Natural killer cell (primary cell): Measurements from ENCODE around the gene MEF2A. TPM values are rescaled to one million over a fixed set of nuclear protein-coding genes. Genes with fewer than 3 reads are reported as not detected.

ENCODE experiments used
- ATAC-seq, 3 donors: fragments of 150-1000 bp in 2 of 3; fragments of 200-7000 bp in 1 of 3; cut with Tn5 transposase; 1 replicate in 1 of 3; 2 replicates in 2 of 3; pipeline ENCODE4 v1.10.0; 2021; ENCODE audit warnings: mild to moderate bottlenecking in 2 of 3, moderate library complexity in 2 of 3
- DNase-seq, 2 donors: peaks; one replicate each; pipeline versions ENCODE4 v3.0.0 to v3.0.0-alpha.2; 2013 to 2021; ENCODE audit warnings: mixed read lengths in 1 of 2
- H3K27ac ChIP-seq: one replicate; pipeline ENCODE4 v1.5.1; 2013; ENCODE audit warnings: mild to moderate bottlenecking, low read length
- H3K27me3 ChIP-seq: one replicate; pipeline ENCODE4 v1.6.1; 2013; ENCODE audit warnings: low read length; ENCODE audit not compliant: control insufficient read depth, insufficient read depth
- H3K36me3 ChIP-seq: one replicate; pipeline ENCODE4 v1.6.1; 2013; ENCODE audit warnings: low read length; ENCODE audit not compliant: control insufficient read depth, insufficient read depth
- H3K4me1 ChIP-seq: one replicate; pipeline ENCODE4 v1.6.1; 2013; ENCODE audit warnings: low read length; ENCODE audit not compliant: control insufficient read depth, insufficient read depth
- H3K4me3 ChIP-seq: one replicate; pipeline ENCODE4 v1.5.1; 2013; ENCODE audit warnings: low read length
- H3K9me3 ChIP-seq: one replicate; pipeline ENCODE4 v1.6.1; 2013; ENCODE audit warnings: low read length; ENCODE audit not compliant: control insufficient read depth, insufficient read depth
- H3K27ac Mint-ChIP-seq, 2 donors: one replicate each; pipeline ENCODE4 v1.8.0; 2022; ENCODE audit warnings: mild to moderate bottlenecking in 2 of 2, mixed read lengths in 2 of 2, moderate library complexity in 1 of 2
- H3K27me3 Mint-ChIP-seq, 2 donors: one replicate each; pipeline ENCODE4 v1.8.0; 2022; ENCODE audit warnings: low read depth in 2 of 2, mixed read lengths in 2 of 2
- H3K36me3 Mint-ChIP-seq: one replicate; pipeline ENCODE4 v1.8.0; 2022; ENCODE audit warnings: mixed read lengths
- H3K4me1 Mint-ChIP-seq, 2 donors: one replicate each; pipeline ENCODE4 v1.8.0; 2022; ENCODE audit warnings: mixed read lengths in 2 of 2
- H3K4me3 Mint-ChIP-seq: one replicate; pipeline ENCODE4 v1.8.0; 2022; ENCODE audit warnings: mild to moderate bottlenecking, moderate library complexity, mixed read lengths
- H3K9me3 Mint-ChIP-seq, 2 donors: one replicate each; pipeline ENCODE4 v1.8.0; 2022; ENCODE audit warnings: mixed read lengths in 2 of 2
- CTCF ChIP-seq: fragments of 200-600 bp; IDR thresholded peaks from one replicate; pipeline ENCODE4 v1.8.0; 2022; ENCODE audit warnings: antibody characterized with exemption
- WGBS: methylation state at CpG from one replicate; pipeline ENCODE4 v1.1.7; 2013; ENCODE audit warnings: missing lambda C conversion rate; ENCODE audit not compliant: insufficient coverage; 5-methylcytosine and 5-hydroxymethylcytosine counted together
- intact Hi-C: fragments of 100-400 bp; cut with micrococcal nuclease; formaldehyde crosslinking; loops from one replicate; pipeline ENCODE4 v1.14.2; 2022
- total RNA-seq, 4 donors: library from RNA; stranded (reverse); fragments of 120-200 nt in 1 of 4; gene quantifications; one replicate each; pipeline versions ENCODE4 v1.2.3 to v1.2.4, GENCODE V29; 2013 to 2022

The MEF2A gene
- total RNA-seq, 3 donors from 2014 or later (not counting 1 experiment from before 2014, with no cell fraction given): 31.1 to 33.9 (median 33.6) TPM

- Histone ChIP-seq H3K9me3 (no peaks in the 10 kb centered on the region), H3K4me3 (no peak overlapping the region), H3K36me3 (no peaks in the 10 kb centered on the region), H3K27me3 (no peaks in the 10 kb centered on the region), H3K27ac (no peak overlapping the region), H3K4me1 (no peaks in the 10 kb centered on the region)
- H3K27me3 Mint-ChIP-seq: no peaks in the 10 kb centered on the region
- H3K4me3 Mint-ChIP-seq: no peak overlapping the region
- no peak overlapping the region for H3K27ac Mint-ChIP-seq
- intact Hi-C loops: no loop called here
- H3K36me3 Mint-ChIP-seq: no peaks in the 10 kb centered on the region
- H3K9me3 Mint-ChIP-seq: peaks cover 0 to 3% of the 10 kb centered on the region in 2 donors
- ATAC-seq (no peak), DNase-seq (no peak)
- TF ChIP-seq CTCF: no peak
- H3K4me1 Mint-ChIP-seq: peaks cover 43 to 54% of the 10 kb centered on the region in 2 donors
These were observed 24.0 kb downstream of the MEF2A start for GRCh38 chr15:99589801-99590200.

DNA sequence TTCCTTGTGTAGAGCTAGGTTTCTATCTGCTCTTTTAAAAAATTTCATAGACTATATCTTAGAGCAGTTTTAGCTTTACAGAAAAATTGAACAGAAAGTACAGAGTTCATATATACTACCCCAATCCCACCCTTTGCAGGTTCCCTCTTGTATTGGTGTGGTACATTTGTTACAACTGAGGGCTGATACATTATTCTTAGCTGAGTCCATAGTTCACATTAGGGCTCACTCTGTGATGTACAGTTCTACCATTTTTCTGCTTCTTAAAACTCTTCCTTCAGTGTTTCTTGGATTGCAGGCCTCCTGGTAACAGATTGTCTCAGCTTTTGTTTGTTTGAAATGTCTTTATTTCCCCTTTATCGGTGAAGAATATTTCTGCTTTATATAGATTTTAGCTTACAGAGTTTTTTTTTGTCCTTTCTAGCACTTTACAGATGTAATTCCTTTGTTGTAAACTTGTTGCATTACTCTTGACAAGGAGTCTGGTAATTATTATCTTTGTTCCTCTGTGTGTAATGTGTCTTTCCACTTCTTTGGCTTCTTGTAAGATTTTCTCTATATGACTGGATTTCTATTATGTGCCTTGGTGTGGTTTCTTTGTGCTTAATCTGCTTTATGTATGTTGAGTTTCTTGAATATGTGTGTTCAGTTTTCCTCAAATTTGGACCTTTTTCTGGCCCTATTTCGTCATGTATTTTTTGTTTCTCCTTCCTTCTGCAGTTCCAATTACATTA lies 25.3 kb downstream of the MEF2A start:
- intact Hi-C loops: no loop called here
- no peak overlapping the region for H3K4me3 Mint-ChIP-seq
- no peaks in the 10 kb centered on the region for H3K9me3 ChIP-seq
- H3K36me3 Mint-ChIP-seq: no peaks in the 10 kb centered on the region
- TF ChIP-seq CTCF: no peak
- 80% methylated on average over 1 of the region's 2 CpGs for WGBS
- no peaks in the 10 kb centered on the region for H3K27me3 ChIP-seq
- H3K4me1 Mint-ChIP-seq: peaks cover 54 to 60% of the 10 kb centered on the region in 2 donors
- no peaks in the 10 kb centered on the region for H3K27me3 Mint-ChIP-seq
- no peaks in the 10 kb centered on the region for H3K4me1 ChIP-seq
- no peak for DNase-seq
- peak overlapping the region in 1 of 2 donors; percentile 70 for H3K27ac Mint-ChIP-seq
- H3K9me3 Mint-ChIP-seq: peaks cover 0 to 3% of the 10 kb centered on the region in 2 donors
- ATAC-seq: no peak
- no peaks in the 10 kb centered on the region for H3K36me3 ChIP-seq
- H3K4me3 ChIP-seq: no peak overlapping the region
- no peak overlapping the region for H3K27ac ChIP-seq

- 98% methylated on average over 4 of the region's 6 CpGs for WGBS
- no peaks in the 10 kb centered on the region for H3K36me3 Mint-ChIP-seq
- intact Hi-C loops: no loop called here
These were observed 26.5 kb downstream of the MEF2A start for GRCh38 chr15:99592145-99592791.

More at GRCh38 chr15:99592145-99592791, 26.5 kb downstream of the MEF2A start:
- Histone ChIP-seq H3K4me1 (no peaks in the 10 kb centered on the region), H3K27ac (no peak overlapping the region), H3K4me3 (no peak overlapping the region), H3K36me3 (no peaks in the 10 kb centered on the region), H3K9me3 (no peaks in the 10 kb centered on the region), H3K27me3 (no peaks in the 10 kb centered on the region)
- Mint-ChIP-seq H3K4me1 (peaks cover 54 to 60% of the 10 kb centered on the region in 2 donors), H3K27me3 (no peaks in the 10 kb centered on the region), H3K4me3 (no peak overlapping the region), H3K27ac (no peak overlapping the region), H3K9me3 (no peaks in the 10 kb centered on the region)
- ATAC-seq (no peak), DNase-seq (no peak)
- no peak for TF ChIP-seq CTCF
